ENCODE measurements around the gene DDA1.

DNA sequence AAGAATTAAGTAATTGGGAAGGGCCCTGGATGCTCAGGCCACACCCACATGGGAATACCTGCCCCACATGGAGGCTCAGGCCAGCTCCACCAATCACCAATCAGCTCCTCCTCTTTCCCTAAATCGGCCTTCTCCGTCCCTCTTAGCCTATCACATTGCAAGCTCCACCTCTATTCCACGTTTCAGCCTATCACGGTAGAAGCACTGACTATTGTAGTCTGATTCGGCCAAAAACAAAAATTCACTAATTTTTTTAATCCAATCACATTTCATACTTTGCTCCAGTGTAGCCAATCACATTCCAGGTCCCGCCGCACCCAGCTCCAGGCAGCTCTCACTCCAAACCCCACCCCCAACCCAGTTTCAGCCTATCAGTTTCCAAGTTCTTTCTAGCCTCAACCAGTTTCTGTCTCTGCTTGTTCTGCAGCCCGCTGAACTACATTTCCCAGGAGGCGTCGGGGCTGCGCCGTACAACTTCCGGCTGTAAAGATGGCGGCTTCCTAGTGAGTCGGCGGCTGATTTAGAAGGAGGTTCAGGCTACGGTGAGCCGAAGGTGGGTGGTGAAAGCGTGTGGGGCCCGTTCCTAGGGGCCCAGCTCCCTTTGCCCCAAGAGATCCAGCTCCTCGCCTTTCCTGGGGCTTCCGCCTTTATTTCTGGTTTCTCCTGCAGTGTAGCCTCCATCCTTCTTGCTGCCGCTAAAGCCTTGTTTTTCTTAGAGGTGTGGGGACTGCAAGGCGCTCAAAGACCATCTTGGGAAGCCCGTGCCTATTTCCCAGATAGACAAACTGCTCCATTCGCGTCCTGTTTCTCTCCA is 42.2 kb upstream of the DDA1 start, which contains the start of gene BABAM1:
- TF ChIP-seq, protein P1, sequence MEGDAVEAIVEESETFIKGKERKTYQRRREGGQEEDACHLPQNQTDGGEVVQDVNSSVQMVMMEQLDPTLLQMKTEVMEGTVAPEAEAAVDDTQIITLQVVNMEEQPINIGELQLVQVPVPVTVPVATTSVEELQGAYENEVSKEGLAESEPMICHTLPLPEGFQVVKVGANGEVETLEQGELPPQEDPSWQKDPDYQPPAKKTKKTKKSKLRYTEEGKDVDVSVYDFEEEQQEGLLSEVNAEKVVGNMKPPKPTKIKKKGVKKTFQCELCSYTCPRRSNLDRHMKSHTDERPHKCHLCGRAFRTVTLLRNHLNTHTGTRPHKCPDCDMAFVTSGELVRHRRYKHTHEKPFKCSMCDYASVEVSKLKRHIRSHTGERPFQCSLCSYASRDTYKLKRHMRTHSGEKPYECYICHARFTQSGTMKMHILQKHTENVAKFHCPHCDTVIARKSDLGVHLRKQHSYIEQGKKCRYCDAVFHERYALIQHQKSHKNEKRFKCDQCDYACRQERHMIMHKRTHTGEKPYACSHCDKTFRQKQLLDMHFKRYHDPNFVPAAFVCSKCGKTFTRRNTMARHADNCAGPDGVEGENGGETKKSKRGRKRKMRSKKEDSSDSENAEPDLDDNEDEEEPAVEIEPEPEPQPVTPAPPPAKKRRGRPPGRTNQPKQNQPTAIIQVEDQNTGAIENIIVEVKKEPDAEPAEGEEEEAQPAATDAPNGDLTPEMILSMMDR (IDR thresholded peaks at IDR 0.05): no peak
- TF ChIP-seq ESRRA (CRISPR knock-in tag; IDR thresholded peaks at IDR 0.05; ENCODE audit: borderline replicate concordance) (no peak), ZBTB21 (CRISPR knock-in tag; IDR thresholded peaks at IDR 0.05; ENCODE audit: borderline replicate concordance) (no peak), CREB1 (CRISPR knock-in tag; IDR thresholded peaks at IDR 0.05) (no peak), SP1 (CRISPR knock-in tag; conservative IDR thresholded peaks at IDR 0.05) (peak; percentile 64)
- TF ChIP-seq, protein P2, sequence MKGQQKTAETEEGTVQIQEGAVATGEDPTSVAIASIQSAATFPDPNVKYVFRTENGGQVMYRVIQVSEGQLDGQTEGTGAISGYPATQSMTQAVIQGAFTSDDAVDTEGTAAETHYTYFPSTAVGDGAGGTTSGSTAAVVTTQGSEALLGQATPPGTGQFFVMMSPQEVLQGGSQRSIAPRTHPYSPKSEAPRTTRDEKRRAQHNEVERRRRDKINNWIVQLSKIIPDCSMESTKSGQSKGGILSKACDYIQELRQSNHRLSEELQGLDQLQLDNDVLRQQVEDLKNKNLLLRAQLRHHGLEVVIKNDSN (CRISPR knock-in tag; IDR thresholded peaks at IDR 0.05): no peak
